IPS DF 4.7 (cell line): ENCODE results near the gene PARP2.
"Not testable (repeated sequence)": the region's sequence is repeated elsewhere in the genome, so short reads cannot be mapped to it uniquely, and the experiment has no call there.

ENCODE experiments used
- DNase-seq: peaks from one replicate; pipeline ENCODE4 v3.0.0-alpha.2; 2013; ENCODE audit warnings: low spot score; ENCODE audit errors: extremely low read depth

Gene PARP2

DNA sequence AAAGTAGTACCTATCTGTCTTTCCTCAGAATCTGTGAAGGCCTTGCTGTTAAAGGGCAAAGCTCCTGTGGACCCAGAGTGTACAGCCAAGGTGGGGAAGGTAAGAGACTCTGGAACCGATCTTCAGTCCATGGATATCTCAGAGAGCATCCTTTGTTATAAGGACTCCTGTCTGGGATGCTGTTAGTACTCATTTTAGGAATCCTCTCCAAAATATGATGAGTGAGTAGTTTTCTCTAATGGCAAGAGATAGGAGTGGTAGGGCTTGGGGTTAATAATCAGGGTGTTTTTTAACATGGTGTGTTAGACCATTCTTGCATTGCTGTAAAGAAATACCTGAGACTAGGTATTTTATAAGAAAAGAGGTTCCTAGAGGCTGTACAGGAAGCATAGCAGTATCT, 1.9 kb downstream of the PARP2 start:
- DNase-seq = no peak

GRCh38 chr14:20346713-20347112, 3.3 kb downstream of the PARP2 start:
- DNase-seq = no peak

GRCh38 chr14:20347747-20348146, 4.3 kb downstream of the PARP2 start:
- DNase-seq = no peak

GRCh38 chr14:20350282-20350681, 6.8 kb downstream of the PARP2 start:
- DNase-seq = no peak

DNA sequence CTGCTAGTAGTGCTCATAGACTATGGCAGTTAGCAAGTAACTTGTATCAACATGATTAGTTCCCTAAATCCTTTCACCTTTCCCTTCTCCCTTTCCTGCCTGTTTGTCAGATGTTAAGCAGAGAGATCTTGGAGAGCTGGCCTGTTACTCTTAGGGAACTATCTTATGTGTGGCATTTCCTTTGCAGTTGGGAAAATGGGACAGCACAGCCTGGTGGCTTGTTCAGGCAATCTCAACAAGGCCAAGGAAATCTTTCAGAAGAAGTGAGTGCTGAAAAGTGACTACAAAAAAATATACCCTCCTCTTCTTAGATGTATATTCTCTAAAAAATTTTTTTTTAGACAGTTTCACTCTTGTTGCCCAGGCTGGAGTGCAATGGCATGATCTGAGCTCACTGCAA, 7.4 kb downstream of the PARP2 start:
- no peak for DNase-seq

DNA sequence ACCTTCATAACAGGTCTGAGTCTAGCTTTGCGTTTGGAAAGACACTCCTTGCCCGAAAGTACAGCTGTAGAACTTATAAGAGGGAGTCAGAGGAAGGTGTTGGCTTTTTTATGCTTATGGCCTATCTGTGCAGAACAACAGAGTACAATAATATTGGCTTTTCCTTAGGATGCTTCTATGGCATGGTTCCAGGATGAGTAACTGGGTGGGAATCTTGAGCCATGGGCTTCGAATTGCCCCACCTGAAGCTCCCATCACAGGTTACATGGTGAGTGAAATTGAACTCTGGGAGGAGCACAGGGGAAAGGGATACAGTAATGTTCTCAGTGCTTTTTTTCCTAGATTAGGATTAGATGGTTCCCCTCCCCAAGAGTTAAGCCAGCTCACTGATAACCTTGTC, 13.0 kb downstream of the PARP2 start:
- no peak for DNase-seq

GRCh38 chr14:20358474-20358873, 15.0 kb downstream of the PARP2 start:
- DNase-seq = not testable (repeated sequence)

GRCh38 chr14:20365928-20366327, 22.5 kb downstream of the PARP2 start:
- DNase-seq = no peak

DNA sequence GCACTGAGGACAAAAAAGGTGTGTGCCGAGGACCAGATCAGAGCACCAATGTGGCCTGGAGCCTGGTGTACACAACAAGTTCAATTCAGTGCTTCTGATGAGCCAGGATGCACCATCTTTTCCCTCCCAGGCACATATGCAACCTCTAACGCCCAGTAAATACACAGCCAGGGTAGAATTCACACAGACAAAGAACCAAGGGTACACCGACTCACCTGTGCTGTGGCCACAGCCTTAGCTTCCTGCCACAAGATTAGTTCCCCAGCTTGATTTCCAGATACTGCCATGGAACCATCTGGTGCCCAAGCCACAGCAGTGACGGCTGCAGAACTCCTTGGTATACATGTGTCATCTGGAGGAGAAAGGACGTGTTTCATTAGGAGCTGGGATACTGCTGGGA, 29.4 kb downstream of the PARP2 start:
- DNase-seq = no peak

GRCh38 chr14:20375471-20375870, 32.0 kb downstream of the PARP2 start:
- no peak for DNase-seq

DNA sequence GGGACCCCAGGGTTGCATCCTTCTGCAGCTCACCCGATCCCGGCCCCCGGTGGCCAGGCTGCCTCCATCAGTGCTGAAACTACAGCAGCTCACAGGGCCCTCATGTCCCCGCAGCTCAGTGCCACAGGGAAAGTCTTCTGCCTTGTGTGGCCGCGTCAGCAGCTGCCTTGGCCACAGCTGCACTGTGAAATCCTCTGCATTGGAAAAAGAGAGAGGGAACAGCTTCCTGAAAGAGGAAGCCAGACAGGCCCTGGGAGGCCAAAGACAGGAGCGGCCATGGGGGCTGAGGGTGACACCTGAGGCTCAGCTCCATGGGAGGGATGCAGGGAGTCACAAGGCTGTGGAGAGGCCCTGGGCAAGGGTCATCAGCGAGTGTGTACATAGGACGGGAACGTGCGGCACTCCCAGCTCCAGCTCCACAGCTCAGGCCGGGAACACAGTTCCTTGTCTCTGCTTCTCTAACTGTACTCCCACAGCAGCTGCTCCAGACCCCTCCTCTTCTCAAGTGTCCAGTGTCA, 32.7 kb downstream of the PARP2 start:
- no peak for DNase-seq

DNA sequence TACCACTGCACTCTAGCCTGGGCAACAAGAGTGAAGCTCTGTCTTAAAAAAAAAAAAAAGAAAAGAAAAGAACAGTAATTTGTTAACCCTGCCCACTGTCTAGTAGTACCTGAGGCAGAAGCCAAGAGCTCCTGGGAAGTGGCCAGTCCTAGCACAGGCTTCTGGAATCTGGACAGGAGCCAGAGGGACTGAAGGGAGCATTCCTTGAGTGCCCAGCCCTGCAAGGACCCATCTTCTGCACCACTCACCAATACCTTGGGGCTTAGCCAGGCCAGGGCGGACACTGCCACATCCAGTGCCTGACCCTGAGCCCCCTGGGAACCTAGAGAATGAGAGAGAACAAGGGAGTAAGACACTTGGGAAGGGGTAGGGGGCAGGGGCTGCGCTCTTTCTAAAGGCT, 33.7 kb downstream of the PARP2 start:
- no peak for DNase-seq

DNA sequence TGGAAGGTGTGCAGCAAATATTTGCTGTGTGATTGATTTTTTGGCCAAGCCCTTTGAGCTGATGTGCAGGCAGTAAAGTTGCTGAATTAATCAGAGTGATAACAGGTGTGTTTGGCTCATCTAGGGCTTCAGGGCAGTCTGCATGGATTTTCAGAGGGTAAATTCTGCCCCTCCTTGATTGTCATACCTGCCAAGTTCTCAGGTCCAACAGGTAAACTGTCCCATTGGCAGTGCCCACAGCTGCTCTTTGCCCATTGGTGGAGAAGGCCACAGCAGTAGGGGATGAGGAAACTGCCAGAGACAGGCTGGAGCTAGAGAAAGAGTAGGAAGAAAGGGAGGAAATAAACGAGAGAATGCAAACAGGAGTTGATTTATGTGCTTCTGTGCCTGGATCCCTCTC, 36.3 kb downstream of the PARP2 start:
- DNase-seq = no peak

DNA sequence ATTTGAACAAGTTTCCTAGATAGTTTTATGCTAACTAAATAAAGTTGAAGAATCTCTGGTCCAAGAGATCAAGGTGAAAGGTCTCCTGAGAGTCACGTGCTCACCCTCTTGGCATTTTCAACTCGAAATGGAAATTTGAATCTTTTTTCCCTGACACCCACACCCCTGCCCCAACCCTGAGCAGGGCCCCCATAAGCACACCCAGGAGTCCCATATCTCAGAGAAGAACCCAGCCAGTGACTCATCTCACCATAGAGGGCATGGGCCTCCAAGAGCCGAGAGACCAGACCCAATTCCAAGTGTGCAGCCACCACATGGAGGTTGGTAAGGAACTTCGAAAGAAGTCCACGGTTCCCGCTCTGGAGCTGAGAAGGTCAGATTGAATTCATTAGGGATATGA, 37.2 kb downstream of the PARP2 start:
- DNase-seq = no peak

GRCh38 chr14:20381341-20381740, 37.9 kb downstream of the PARP2 start:
- no peak for DNase-seq

- DNase-seq = no peak
Measured at GRCh38 chr14:20382526-20382925, 39.1 kb downstream of the PARP2 start.

DNA sequence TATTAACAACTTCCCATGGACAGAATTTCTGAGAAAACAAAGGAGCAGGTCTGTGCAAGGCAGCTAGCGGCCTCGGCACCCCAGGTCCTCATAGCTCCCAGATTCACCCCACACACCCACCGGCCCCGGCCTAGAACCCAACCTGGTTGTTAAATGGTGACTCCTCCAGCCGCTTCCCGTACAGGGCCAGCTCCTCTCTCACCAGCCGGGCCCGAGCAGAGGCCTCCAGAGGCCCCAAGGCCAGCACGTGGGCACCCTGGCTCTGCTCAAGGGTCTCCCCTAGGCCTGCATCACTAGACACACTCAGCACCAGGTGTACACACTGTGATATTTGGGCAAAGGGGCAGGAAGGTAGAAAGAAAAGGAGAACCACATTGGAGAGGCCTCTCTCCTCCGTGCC, 39.6 kb downstream of the PARP2 start:
- no peak for DNase-seq

- no peak for DNase-seq
Measured at GRCh38 chr14:20383636-20384035, 40.2 kb downstream of the PARP2 start.

DNA sequence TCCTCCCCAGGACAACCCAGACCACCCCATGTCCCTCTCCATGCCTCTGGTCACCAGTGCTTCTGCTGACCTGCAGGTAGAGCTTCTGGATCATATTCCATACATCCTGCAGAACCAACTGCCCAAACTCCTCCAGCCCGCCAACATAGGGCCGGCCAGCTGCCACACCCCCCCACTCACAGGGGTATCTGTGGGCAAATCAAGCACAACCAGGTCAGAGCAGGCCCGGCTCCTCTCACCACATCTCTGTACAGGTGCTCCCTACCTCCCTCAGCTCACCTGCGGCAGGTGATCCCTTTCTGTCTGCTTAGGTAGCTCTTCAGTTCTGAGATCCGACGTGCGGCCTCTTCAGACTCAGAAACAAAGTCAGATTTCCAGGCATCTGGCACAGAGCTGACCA, 40.9 kb downstream of the PARP2 start:
- DNase-seq = no peak

DNA sequence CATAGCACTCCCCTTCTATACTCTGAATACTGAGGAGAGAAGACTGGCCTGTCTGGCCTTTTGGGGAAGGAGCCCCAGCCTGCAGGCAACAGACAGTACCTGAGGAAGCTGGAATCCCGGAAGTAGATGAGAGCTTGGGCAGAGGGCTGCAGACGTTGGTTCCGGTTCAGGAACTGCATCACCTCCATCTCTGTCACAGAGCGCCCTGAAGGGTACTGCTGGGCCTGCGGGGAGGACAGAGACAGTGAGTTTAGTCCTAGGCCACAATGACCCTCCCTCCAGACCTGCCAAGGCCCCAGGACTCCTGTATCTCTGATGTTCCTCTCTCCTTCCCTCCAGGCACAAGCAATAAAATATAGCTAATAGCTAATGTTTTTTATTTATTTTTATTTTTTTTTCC, 41.5 kb downstream of the PARP2 start:
- DNase-seq = no peak

DNA sequence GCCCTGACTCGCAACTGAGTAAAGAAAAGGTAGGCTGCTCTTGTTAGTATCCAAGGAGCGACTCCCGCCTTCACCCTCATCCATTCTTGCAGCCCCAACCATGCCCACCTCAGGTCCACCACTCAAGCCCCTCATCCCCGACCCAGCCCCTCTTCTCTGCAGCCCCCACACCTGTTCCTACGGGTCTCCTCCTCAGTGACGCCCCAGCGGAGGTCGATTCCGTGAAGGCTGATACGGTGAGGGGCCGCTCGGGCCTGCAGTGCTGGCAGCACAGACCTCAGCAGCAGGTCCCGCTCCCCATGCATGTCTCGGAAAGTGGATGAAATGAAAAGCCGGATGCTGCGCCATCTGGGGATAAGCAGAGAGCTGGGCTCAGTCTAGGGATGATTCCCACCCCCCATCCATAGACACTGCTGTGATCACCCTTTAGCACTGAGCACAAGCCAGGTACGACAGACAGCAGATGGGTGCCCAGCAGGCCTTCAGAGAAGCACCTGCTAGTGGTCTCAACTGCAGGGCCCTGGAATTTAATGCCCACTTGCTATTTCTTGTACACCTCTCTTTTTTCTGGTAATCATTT, 42.9 kb downstream of the PARP2 start:
- no peak for DNase-seq

DNA sequence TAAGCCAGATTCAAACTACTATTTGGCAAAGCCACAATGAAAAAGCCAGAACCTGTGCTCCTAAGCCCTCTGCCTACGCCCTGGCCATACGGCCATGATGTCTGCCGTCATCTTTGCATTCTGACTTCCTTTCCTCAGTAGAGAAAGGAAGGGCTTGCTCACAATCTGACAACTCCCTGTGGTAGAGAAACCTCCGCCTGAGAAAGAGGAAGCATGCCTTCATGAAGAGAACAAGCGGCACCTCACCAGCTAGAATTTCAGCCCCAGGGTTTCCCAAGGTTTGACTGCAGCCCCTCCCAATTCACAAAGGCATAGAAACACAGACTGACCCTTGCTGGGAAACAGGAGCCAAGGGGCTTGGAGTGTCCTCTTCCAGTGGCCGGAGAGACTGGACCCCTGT, 44.1 kb downstream of the PARP2 start:
- no peak for DNase-seq

DNA sequence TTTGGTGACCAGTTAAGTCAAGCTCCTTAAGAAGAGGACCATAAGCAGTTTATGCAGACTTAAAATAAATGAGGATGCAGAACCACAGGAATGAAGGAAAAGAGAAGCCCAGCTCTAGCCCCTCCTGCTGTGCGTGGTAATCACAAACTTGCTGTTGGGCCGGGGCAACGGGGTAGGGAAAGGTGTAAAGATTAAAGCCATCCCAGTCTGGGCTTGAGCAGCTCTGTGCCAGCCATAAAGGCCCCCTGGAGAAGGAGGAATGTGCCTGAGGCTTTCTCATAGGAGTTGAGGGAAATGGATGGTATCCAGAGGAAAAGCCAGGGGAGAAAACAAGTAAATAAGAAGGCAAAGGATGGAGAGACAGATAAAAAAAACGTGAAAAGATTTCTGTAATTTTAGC, 44.7 kb downstream of the PARP2 start:
- no peak for DNase-seq

GRCh38 chr14:20391505-20391904, 48.1 kb downstream of the PARP2 start:
- DNase-seq = no peak
